ENCODE measurements around the gene HSBP1L1. TPM values are rescaled to one million over a fixed set of nuclear protein-coding genes. Genes with fewer than 3 reads are reported as not detected.

HSBP1L1 gene
- total RNA-seq: 13.8 TPM
- long read RNA-seq, partial matches to known transcripts: 0 of 6 reads
- long read RNA-seq, other reads (novel, unspliced or antisense): 1 of 6 reads

- ATAC-seq (ENCODE audit: poor library complexity): peak; percentile 96
- intact Hi-C loops (cut with DNase I): no loop called here
- DNase-seq: peak; percentile 81
These were observed at the start of gene HSBP1L1 for GRCh38 chr18:79964330-79965118. Gene HSBP1L1 (plus strand): TSS chr18:79964643. CDS start chr18:79964736, 93 bp downstream.

GRCh38 chr18:79915161-79916127, 49.0 kb upstream of the HSBP1L1 start:
- ATAC-seq (ENCODE audit: poor library complexity) (peak; percentile 28), DNase-seq (no peak)
- intact Hi-C loops (cut with DNase I): no loop called here

GRCh38 chr18:79916128-79916494, 48.3 kb upstream of the HSBP1L1 start:
- ATAC-seq (ENCODE audit: poor library complexity): no peak
- intact Hi-C loops (cut with DNase I): no loop called here
- no peak for DNase-seq

GRCh38 chr18:79916546-79917168, 47.8 kb upstream of the HSBP1L1 start:
- ATAC-seq (ENCODE audit: poor library complexity): no peak
- no peak for DNase-seq
- intact Hi-C loops (cut with DNase I): no loop called here

GRCh38 chr18:79917169-79917852, 47.1 kb upstream of the HSBP1L1 start:
- ATAC-seq (ENCODE audit: poor library complexity) (no peak), DNase-seq (no peak)
- intact Hi-C loops (cut with DNase I): no loop called here

- ATAC-seq (ENCODE audit: poor library complexity): no peak
These were observed 46.4 kb upstream of the HSBP1L1 start for GRCh38 chr18:79917853-79918614.

GRCh38 chr18:79918615-79919011, 45.8 kb upstream of the HSBP1L1 start:
- no peak for ATAC-seq (ENCODE audit: poor library complexity)
- DNase-seq: peak; percentile 36
- intact Hi-C loops (cut with DNase I): no loop called here

More at GRCh38 chr18:79917853-79918614, 46.4 kb upstream of the HSBP1L1 start:
- intact Hi-C loops (cut with DNase I): no loop called here
- no peak for DNase-seq

- no peak for DNase-seq
- ATAC-seq (ENCODE audit: poor library complexity): no peak
- intact Hi-C loops (cut with DNase I): no loop called here
These were observed 45.4 kb upstream of the HSBP1L1 start for GRCh38 chr18:79919089-79919488.

- no peak for DNase-seq
- intact Hi-C loops (cut with DNase I): no loop called here
- ATAC-seq (ENCODE audit: poor library complexity): no peak
These were observed 42.2 kb upstream of the HSBP1L1 start for GRCh38 chr18:79921984-79922965.

GRCh38 chr18:79922971-79923411, 41.5 kb upstream of the HSBP1L1 start:
- ATAC-seq (ENCODE audit: poor library complexity) (no peak), DNase-seq (no peak)
- intact Hi-C loops (cut with DNase I): no loop called here

- ATAC-seq (ENCODE audit: poor library complexity) (no peak), DNase-seq (peak; percentile 30)
- intact Hi-C loops (cut with DNase I): no loop called here
These were observed 40.4 kb upstream of the HSBP1L1 start for GRCh38 chr18:79923896-79924585.

GRCh38 chr18:79924814-79925731, 39.4 kb upstream of the HSBP1L1 start:
- intact Hi-C loops (cut with DNase I): no loop called here
- DNase-seq (peak; percentile 45), ATAC-seq (ENCODE audit: poor library complexity) (peak; percentile 78)

- intact Hi-C loops (cut with DNase I): no loop called here
- ATAC-seq (ENCODE audit: poor library complexity) (no peak), DNase-seq (peak; percentile 25)
These were observed 38.1 kb upstream of the HSBP1L1 start for GRCh38 chr18:79926306-79926705.

GRCh38 chr18:79926715-79927606, 37.5 kb upstream of the HSBP1L1 start:
- ATAC-seq (ENCODE audit: poor library complexity) (no peak), DNase-seq (peak; percentile 23)
- intact Hi-C loops (cut with DNase I): no loop called here

All from Right ventricle myocardium superior (tissue), 1 donor.